Fibroblast of lung (primary cell): Measurements from ENCODE around the gene TRAPPC1. TPM values are rescaled to one million over a fixed set of nuclear protein-coding genes. Genes with fewer than 3 reads are reported as not detected.

Experiments
- DNase-seq, 2 donors: peaks; one replicate each; pipeline versions ENCODE4 v3.0.0 to v3.0.0-alpha.2; 2010; ENCODE audit warnings: low read depth in 2 of 2
- H2AFZ ChIP-seq: 2 replicates; pipeline ENCODE4 v1.5.1; 2012; ENCODE audit warnings: low read length, control low read depth, inconsistent platforms
- H3K27ac ChIP-seq: 2 replicates; pipeline ENCODE4 v1.5.1; 2011; ENCODE audit warnings: low read length, control low read depth; ENCODE audit not compliant: insufficient read depth
- H3K27me3 ChIP-seq: 2 replicates; pipeline ENCODE4 v1.5.1; 2011; ENCODE audit warnings: mild to moderate bottlenecking, low read length; ENCODE audit not compliant: control insufficient read depth, insufficient read depth
- H3K36me3 ChIP-seq: 2 replicates; pipeline ENCODE4 v1.5.1; 2011; ENCODE audit warnings: low read length; ENCODE audit not compliant: control insufficient read depth, insufficient read depth
- H3K4me1 ChIP-seq: 2 replicates; pipeline ENCODE4 v1.5.1; 2011; ENCODE audit warnings: low read length; ENCODE audit not compliant: control insufficient read depth, insufficient read depth; ENCODE audit errors: extremely low read depth
- H3K4me2 ChIP-seq: 2 replicates; pipeline ENCODE4 v1.5.1; 2011; ENCODE audit warnings: low read length, control low read depth; ENCODE audit not compliant: insufficient read depth; ENCODE audit errors: extremely low read depth
- H3K4me3 ChIP-seq, 4 experiments: fragments of 200-600 bp in 1 of 4; sonication (generic) in 1 of 4; replicated peaks in 1 of 4; 2 replicates each; pipeline ENCODE4 v1.5.1; 2011 to 2016; ENCODE audit warnings: low read length in 4 of 4, low read depth in 3 of 4, mild to moderate bottlenecking in 3 of 4, control low read depth in 2 of 4, inconsistent platforms in 1 of 4, mixed read lengths in 1 of 4; ENCODE audit not compliant: insufficient read depth in 1 of 4; ENCODE audit errors: control extremely low read depth in 1 of 4
- H3K79me2 ChIP-seq: 2 replicates; pipeline ENCODE4 v1.5.1; 2012; ENCODE audit warnings: mild to moderate bottlenecking, low read length, inconsistent platforms; ENCODE audit not compliant: control insufficient read depth, insufficient read depth
- H3K9ac ChIP-seq: 2 replicates; pipeline ENCODE4 v1.5.1; 2011; ENCODE audit warnings: mild to moderate bottlenecking, low read length, control low read depth; ENCODE audit not compliant: insufficient read depth
- H3K9me3 ChIP-seq: 2 replicates; pipeline ENCODE4 v1.5.1; 2012; ENCODE audit warnings: low read depth, low read length; ENCODE audit not compliant: control insufficient read depth, insufficient read depth
- H4K20me1 ChIP-seq: 2 replicates; pipeline ENCODE4 v1.5.1; 2011; ENCODE audit warnings: low read length; ENCODE audit not compliant: control insufficient read depth, insufficient read depth; ENCODE audit errors: extremely low read depth
- CTCF ChIP-seq, 2 donors: IDR thresholded peaks in 1 of 2; conservative IDR thresholded peaks in 1 of 2; 1 replicate in 1 of 2; 2 replicates in 1 of 2; pipeline ENCODE4 v1.5.1; 2011 to 2012; ENCODE audit warnings: low read length in 2 of 2, control low read depth in 1 of 2, inconsistent platforms in 1 of 2, low read depth in 1 of 2, mild to moderate bottlenecking in 1 of 2
- EZH2 ChIP-seq: IDR thresholded peaks from 2 replicates; pipeline ENCODE4 v1.5.1; 2012; ENCODE audit warnings: low read length, control low read depth, mild to moderate bottlenecking; ENCODE audit errors: missing control alignments
- polyA plus RNA-seq, 2 donors: library from polyadenylated mRNA; depleted of rRNA in 1 of 2; stranded (reverse) in 1 of 2; unstranded in 1 of 2; fragments of >200 nt; gene quantifications; 2 replicates each; pipeline ENCODE4 v1.2.1, GENCODE V29; 2011 to 2012; ENCODE audit warnings: missing spikeins in 1 of 2
- total RNA-seq: library from RNA; depleted of rRNA; stranded (reverse); fragments of >200 nt; gene quantifications from 2 replicates; pipeline ENCODE4 v1.2.1, GENCODE V29; 2014

TRAPPC1 gene
- total and polyA plus RNA-seq, 2 donors (not counting 1 experiment from before 2014, with no cell fraction given), result 61.9 to 342 TPM

- Histone ChIP-seq H2AFZ (no peak overlapping the region), H3K4me3 (peak overlapping the region; percentile 28 to 70 (median 44)), H3K36me3 (peaks cover 3% of the 10 kb centered on the region), H3K4me1 (peaks cover 8% of the 10 kb centered on the region), H3K79me2 (no peaks in the 10 kb centered on the region), H3K9me3 (no peaks in the 10 kb centered on the region), H3K27me3 (no peaks in the 10 kb centered on the region), H4K20me1 (no peaks in the 10 kb centered on the region), H3K27ac (peak overlapping the region; percentile 82), H3K9ac (no peak overlapping the region), H3K4me2 (no peak overlapping the region)
- no peak for DNase-seq
- TF ChIP-seq CTCF (conservative IDR thresholded peaks at IDR 0.05 in 1 of 2, IDR thresholded peaks at IDR 0.05 in 1 of 2; ENCODE audit: low read depth in 1 of 2, low read length in 2 of 2) (no peak), EZH2 (no peak)
Observed at GRCh38 chr17:7916385-7916682, 15.4 kb downstream of the TRAPPC1 start.

GRCh38 chr17:7915611-7916384 is 15.9 kb downstream of the TRAPPC1 start, which contains the start of gene RNF227:
RNF227 (minus strand) TSS chr17:7916289; CDS start chr17:7916195, 94 bp downstream.
- H3K9ac ChIP-seq, result peak within 1 kb of the TSS; percentile 65
- H2AFZ ChIP-seq, result peak within 1 kb of the TSS; percentile 88
- H3K4me2 ChIP-seq, result peak within 1 kb of the TSS; percentile 80
- H3K27me3 ChIP-seq, result no peaks in the 10 kb centered on the region
- H4K20me1 ChIP-seq, result no peaks in the 10 kb centered on the region
- H3K27ac ChIP-seq, result peak within 1 kb of the TSS; percentile 82
- no peaks in the 10 kb centered on the region for H3K79me2 ChIP-seq
- peak; percentile 95 to 98 for DNase-seq
- no peaks in the 10 kb centered on the region for H3K9me3 ChIP-seq
- no peak for TF ChIP-seq EZH2
- TF ChIP-seq CTCF (conservative IDR thresholded peaks at IDR 0.05 in 1 of 2, IDR thresholded peaks at IDR 0.05 in 1 of 2; ENCODE audit: low read depth in 1 of 2, low read length in 2 of 2), result no peak
- H3K36me3 ChIP-seq, result peaks cover 4% of the 10 kb centered on the region
- peak within 1 kb of the TSS; percentile 57 to 70 (median 64) for H3K4me3 ChIP-seq
- H3K4me1 ChIP-seq, result peaks cover 8% of the 10 kb centered on the region

GRCh38 chr17:7915179-7915610 is 16.6 kb downstream of the TRAPPC1 start:
- Histone ChIP-seq H3K79me2 (no peaks in the 10 kb centered on the region), H3K9me3 (no peaks in the 10 kb centered on the region), H3K27me3 (no peaks in the 10 kb centered on the region), H3K27ac (peak overlapping the region; percentile 75), H3K4me1 (peaks cover 8% of the 10 kb centered on the region), H3K36me3 (peaks cover 10% of the 10 kb centered on the region), H3K4me2 (peak overlapping the region; percentile 80), H4K20me1 (no peaks in the 10 kb centered on the region), H3K4me3 (peak overlapping the region; percentile 57 to 70 (median 64)), H3K9ac (peak overlapping the region; percentile 59), H2AFZ (peak overlapping the region; percentile 88)
- DNase-seq, result peak; percentile 48 to 54
- TF ChIP-seq EZH2 (no peak), CTCF (conservative IDR thresholded peaks at IDR 0.05 in 1 of 2, IDR thresholded peaks at IDR 0.05 in 1 of 2; ENCODE audit: low read depth in 1 of 2, low read length in 2 of 2) (no peak)
